Ureter (tissue), 1 donor: ENCODE data around the gene KLHDC3. TPM values are rescaled to one million over a fixed set of nuclear protein-coding genes. Genes with fewer than 3 reads are reported as not detected.

Experiments
- DNase-seq: peaks from one replicate; pipeline ENCODE4 v3.0.0-alpha.2; 2020; ENCODE audit warnings: low spot score
- total RNA-seq: library from RNA; stranded (reverse); gene quantifications from one replicate; pipeline ENCODE4 v1.2.4, GENCODE V29; 2023
- donor health status: DM: yes; HTN: yes; CAD: no.

The KLHDC3 gene, protein sequence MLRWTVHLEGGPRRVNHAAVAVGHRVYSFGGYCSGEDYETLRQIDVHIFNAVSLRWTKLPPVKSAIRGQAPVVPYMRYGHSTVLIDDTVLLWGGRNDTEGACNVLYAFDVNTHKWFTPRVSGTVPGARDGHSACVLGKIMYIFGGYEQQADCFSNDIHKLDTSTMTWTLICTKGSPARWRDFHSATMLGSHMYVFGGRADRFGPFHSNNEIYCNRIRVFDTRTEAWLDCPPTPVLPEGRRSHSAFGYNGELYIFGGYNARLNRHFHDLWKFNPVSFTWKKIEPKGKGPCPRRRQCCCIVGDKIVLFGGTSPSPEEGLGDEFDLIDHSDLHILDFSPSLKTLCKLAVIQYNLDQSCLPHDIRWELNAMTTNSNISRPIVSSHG
- total RNA-seq: 40.3 TPM

DNA sequence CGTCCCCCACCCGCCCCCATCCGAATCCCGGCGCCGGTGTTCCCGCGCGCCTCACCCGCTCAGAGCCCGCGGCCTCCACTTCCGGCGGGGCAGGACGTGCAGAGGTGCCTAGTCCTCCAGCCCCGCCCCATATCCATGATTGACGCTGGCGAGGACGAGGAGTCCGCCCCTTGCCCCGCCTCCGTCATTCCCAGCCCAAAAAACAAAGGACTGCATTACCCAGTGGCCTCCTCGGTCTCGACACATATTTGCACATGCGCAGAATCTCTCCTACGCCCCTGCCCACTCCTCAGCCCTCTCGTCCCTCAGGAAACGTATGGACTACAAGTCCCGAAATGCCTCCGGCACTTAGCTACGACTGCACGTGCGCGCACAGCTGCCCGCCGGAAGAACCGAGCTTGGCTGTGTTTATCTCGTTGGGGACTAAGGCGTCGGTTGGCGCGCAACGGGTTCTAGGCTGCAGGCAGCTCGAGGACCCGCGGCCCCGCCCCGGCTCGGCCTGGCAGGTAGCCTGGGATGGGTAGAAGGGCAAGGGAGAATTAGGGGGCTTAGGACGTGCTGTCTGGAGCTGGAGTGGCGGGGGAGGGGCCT is at the start of gene KLHDC3, which contains the start of gene MEA1:
Gene KLHDC3 (plus strand): TSS at position 407 of the 591 bp plus-strand sequence. CDS start 2,944 bp downstream, outside the sequence.
Gene MEA1 (minus strand): TSS at position 104 of the 591 bp plus-strand sequence. CDS start 133 bp downstream, outside the sequence.
- peak; percentile 99 for DNase-seq

DNA sequence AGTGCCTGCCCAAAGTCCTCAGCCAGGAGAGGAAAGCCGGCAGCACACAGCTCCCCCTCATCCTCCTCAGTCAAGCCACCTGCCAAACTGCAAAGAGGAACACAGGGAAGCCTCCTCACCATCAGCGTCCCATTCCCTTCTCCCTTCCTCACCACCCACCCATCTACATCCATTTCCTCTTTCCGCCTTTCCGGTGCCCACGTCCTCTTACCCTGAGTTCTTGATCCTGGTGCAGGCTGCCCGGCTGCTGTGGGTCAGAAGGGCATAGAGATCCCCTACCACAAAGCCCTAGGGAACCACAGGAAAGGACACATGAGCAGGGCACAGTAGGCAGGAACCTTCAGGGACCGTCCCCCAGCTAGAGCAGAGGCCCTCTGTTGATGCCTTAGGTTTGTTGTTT is 47.5 kb upstream of the KLHDC3 start:
- no peak for DNase-seq

DNA sequence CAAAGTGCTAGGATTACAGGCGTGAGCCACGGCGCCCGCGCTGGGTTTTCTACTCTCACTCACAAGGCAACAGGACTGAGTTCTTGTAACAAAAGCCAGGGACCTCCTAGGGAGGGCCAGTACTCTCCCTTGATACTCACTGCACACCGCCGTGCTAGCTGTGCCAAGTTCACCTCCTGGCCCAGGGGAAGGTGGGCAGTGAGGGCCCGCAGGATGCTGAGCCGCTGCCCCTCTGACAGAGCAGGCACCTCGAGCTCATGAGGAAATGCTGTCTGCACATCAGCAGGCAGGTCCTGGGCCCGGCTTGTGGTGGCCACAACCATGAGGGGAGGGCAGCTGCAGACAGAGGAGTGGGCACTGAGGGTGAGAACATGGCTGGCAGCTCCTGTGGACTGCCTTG is 46.8 kb upstream of the KLHDC3 start:
- no peak for DNase-seq

DNA sequence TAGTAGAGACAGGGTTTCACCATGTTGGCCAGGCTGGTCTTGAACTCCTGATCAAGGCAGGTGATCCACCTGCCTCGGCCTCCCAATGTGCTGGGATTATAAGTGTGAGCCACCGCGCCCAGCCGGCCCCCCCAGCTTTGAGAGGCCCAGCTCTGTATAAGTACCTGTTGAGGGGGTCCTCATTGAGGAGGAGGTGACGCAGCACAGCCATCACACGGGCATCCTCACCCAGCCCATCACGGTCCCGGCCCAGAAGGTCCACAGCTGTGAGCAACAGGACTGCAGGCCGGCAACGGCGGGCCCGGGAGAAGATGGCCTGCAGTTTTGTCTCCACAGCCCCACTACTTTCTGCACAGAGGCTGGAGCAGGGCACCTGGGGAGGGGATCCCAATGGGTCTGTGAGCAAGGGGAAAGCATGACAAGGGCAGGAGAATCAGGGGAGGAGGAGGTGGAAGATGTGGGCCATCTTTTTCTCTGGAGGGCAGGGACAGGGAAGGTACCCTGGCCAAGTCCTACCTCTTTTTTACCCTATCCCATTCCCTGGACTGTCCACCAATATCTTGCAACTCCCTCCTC is 45.8 kb upstream of the KLHDC3 start:
- DNase-seq: no peak

DNA sequence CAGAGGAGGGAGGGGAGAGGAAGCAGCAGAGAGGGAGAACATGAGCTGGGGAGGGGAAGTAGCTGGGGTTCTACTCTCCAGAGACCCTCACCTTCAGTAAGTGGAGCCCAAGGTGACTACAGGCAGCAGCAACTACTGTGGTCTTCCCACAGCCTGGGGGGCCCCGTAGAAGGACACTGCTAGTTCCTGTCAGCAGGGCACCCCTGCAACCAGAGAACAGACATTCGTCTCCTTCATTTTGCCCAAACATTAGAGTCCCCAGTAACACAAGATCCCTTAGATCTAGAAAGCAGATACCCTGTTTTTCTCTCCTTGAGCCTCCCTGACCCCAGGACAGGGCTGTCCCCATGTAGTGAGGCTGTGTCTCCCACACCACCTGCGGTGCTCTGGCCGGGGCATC is 45.3 kb upstream of the KLHDC3 start:
- DNase-seq: no peak

DNA sequence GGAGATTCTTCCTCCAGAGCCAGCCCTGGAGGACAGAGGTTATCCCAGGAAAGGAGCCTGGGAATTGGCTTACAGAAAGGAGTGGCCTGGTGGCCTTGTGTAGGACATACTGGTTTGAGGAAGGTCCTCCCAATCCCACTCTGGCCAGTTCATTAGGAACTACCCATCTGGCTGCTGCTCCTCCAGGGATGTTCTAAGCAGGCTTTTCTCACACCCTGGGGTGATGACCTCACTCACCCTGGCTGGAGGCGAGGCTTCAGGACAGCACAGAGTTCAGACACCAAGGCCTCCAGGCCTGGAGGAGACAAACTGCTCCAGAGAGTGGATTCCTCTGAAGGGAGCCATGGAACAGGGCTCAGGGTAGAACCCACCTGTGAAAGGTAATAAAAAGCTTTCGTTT is 44.6 kb upstream of the KLHDC3 start:
- no peak for DNase-seq

DNA sequence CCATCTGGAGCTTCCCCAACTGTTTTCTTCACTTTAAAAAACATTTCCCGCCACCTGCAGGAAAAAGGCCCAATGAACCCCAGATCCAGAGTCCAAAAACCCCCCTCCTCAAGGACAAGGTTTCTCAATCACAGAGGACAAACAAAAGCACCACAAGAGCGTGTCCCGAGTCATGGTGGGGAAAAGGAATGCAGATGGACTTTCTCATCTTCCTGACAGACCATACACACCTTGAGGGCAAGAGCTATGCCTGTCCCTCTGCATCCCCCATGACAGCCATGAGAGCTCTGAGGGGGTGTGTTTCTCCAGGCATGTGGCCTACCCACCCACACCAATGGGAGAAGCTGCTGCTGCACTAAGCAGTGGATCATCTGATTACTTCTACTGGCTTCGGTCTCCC is 44.1 kb upstream of the KLHDC3 start:
- no peak for DNase-seq

DNA sequence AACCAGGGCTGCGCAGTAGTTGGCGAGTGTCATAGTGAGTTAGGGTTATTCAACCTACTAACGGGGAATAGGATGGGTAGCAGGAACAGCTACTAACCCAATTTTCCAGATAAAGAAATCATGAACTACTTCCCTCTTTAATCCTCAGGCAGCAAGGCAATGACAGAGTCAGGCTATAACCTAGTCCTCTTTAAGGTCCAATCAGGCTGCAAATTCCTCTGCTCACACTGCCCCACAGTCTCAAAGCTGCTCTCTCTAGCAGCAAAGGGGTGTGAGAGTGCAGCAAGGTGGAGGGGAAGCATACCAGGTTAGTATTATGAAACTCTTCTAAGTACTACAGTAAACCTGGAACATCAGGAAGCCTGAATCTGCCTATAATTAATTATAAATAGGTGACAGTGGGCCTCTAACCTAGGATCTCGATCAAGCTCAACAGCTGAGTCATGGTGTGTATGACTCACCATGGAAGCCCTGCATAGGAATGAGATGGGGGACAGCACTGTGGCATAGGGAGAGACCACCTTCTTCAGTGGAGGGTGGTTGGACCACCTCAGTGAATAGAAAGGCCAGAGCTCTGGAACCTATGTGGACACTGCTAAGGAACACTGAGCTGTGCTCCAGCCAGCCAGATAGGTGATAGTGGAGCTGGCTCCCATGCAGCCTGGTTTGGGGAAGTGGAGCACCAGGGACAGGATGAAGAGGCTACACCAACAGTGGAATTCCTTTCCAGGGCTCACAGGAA is 43.0 kb upstream of the KLHDC3 start:
- DNase-seq: no peak

DNA sequence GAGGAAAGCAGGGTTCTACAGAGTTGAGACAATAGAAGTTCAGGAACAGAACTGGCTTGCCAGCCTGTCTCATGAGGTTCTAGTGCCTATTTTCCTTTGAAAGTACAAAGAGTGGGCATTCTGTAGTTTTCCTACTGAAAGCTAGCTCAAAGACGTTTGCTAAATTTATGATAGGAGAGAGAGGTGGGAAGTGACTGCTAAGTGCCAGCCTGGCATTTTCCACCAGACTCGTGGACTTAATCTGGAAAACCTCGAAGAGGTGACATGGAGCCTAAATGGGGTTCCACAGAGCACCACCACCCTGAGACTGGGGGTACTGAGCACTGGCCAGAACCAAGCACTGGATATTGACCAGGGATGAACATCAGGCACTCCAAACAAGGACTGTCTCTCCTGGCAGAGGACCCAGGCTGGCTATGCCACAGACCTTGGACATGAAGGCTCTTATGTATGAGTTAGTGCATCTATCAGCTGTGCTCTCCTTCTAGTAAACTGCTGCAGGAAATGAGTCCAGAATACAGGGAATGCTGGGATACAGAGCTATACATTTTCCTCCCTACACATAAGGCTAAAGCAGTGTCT is 42.2 kb upstream of the KLHDC3 start:
- DNase-seq: no peak

DNA sequence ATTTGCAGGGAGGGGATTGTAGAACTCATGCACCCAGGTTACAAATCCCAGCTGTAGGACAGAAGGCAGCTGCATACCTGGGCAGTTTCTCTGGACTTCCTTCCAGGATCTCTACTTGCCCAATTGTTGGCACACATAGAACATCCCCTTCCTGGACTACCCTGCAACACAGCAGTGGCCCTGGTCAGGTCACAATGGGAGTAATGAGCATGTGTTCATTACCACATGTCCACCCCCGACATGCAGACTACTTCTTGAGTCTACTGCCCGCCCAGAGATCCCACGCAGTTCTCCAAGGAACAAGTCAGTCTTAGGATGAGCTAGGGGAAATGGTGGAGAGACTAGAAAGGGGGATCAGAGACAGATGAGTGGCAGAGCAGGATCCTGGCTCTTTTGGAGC is 40.1 kb upstream of the KLHDC3 start:
- DNase-seq: no peak

DNA sequence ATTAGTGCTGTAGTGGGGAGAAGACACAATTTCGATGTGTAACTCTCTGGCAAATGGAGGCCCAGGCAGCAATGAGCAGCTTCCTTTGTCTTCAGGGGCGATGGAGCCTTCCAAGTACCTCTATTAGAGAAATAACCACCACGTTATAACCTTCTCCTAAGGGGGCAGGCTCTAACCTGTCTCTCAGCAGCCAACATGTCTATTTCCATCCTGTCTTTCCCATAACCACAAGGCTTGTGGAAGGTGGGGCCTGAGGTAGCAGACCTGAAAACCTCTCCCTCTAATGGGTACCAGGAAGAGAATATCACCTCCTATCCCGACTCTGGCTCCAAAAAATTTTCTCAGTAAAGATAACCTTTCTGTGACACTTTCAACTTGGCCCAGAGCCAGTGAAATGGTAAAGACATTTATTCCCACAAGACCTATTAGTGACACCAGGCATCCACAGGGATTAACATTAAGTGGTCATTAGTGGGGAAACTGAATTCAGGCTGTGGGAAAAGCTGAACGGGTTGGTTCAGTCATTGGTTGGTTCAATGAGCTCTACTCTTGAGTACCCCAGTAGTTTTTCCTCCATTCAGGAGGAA is 39.0 kb upstream of the KLHDC3 start:
- no peak for DNase-seq

DNA sequence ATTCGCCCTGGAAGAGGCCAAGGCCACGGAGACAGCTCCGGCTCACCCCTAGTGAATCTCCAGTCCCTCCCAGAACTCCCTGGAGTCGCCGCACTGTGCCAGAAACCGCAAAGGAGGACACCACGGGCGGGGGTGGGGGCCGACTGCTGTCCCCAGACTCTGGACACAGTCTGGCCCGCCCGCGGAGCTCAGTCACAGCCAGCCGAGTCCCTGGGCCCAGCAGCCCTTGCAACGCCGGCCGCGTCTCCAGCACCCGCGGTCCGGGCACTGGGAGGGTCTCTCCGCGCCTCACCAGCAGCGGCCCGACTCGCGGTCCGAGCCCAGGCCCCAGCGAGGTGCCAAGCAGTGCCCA is 35.6 kb upstream of the KLHDC3 start:
- DNase-seq: no peak

DNA sequence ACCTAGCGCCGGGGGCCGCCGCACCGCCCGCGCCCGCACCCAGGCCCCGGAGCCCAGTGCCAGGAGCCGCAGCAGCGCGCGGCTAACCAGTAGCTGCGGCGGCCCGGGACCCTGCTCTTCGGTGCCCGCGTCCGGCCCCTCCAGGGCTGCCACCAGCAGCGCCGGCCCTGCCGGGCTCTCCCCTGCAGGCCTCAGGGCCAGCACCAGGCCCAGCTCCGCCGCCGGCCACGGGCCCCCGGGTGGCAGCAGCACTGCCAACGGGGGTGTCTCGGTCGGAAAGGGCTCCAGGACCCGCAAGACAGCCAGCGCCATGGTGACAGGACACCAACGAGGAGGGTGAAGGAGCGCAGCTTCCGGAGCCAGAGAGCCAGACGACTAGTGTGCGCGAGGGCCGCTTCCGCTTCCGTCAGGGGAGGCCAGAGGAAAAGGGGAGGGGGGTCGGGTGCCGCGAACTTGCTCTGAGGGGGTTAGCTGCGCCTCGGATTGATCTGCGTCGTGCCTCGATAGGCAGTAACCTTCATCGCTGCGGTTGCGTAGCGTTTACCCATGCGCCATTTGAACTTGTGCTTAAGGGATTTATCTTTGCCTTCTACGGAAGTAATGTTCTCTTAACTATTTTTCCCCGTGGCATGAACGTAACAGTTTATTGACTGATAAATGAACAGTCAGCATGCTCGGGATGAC is 35.1 kb upstream of the KLHDC3 start, which contains the start of gene PEX6:
Gene PEX6 (minus strand): TSS at position 343 of the 684 bp plus-strand sequence. CDS start 31 bp downstream, at position 312.
- DNase-seq: peak; percentile 94

DNA sequence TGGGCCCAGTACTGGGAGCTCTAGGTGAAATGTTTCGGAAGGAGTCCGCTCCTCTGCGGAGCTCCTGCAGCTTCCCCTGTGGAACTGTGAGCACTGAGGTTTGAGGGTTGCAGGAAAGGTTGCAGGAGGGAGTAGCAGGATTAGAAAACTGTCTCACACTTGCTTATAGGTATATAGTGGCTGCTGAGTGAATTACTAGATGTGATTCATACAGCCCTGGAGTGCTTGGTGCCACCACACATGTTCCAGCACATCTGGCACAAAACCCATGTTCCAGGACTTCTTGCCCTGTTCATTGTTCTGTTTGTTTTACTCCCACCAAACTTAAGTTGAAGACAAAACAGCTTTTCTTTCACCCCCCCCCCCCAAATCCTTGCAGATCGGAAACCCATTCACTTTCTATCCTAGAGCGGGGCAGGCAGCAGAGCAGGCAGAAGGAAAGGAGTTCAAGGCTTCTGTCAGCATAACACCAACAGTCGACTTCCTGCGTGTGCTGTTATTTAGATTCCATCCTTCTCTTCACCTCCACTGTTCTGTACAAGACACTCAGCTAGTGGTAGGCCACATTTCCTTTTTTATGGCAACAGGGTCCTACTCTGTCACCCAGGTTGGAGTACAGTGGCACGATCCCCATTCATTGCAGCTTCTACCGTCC is 34.4 kb upstream of the KLHDC3 start:
- no peak for DNase-seq

DNA sequence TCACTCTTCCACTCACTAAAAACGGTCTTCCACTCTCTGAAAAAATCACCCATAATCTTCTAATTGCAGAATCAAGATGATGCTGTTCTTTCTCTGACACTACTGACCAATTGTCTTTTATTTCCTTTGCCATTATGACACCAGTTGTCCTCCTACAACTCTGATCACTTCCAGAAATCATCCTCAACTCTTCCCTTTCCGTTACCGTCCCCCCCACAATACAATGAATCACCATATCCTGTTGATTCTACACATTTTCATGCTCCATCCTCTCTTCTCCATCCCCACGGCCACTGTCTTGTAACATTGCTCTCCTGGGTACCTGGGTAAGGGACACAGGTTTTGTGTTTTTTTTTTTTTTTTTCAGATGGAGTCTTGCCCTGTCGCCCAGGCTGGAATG is 32.2 kb upstream of the KLHDC3 start:
- DNase-seq: no peak

DNA sequence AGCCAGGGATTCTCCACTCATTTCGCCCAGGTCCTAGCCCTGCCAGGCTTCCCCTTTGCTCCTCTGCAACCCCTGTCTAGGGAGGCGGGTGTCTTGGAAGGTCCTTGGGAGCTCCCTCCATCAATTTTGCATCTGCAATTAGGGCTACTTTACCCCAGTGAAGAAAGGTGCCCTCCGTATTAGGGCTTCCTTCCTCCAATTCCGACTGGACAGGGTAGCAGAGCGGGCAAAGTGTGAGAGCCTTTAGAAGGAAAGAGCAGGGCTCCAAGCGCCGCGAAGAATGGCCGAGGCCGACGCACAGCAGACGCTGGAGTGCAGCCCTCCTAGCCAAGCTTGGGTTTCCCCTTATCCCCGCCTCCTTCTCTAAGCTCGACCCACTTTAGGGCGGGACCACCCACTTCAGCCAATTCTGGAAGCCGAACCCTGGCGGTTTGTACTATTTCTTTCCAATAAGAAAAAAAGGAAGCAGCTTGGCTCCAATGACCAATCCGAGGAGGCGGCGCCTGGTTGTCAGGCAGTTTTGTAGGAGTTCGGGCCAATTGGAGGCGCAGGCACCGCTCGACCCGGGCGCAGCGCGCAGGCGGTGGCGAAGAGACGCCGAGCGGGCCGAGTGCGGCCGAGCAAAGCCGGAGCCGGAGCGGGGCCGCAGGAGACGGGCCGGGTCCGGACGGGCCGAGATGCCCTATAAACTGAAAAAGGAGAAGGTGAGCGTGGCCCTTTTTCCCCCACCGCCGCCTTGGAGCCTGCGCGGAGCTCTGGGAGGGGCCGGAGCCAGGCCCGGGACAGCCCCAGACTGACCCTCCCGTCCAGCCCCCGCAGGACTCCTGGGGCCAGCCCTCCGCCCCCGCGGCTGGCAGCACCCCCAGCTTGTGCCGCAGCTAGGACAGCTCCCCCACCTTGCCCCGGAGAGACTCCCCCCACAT is 29.8 kb upstream of the KLHDC3 start, which contains the start of gene PPP2R5D:
Gene PPP2R5D (plus strand): TSS at position 570 of the 923 bp plus-strand sequence. CDS start 108 bp downstream, at position 678.
- DNase-seq: peak; percentile 98

DNA sequence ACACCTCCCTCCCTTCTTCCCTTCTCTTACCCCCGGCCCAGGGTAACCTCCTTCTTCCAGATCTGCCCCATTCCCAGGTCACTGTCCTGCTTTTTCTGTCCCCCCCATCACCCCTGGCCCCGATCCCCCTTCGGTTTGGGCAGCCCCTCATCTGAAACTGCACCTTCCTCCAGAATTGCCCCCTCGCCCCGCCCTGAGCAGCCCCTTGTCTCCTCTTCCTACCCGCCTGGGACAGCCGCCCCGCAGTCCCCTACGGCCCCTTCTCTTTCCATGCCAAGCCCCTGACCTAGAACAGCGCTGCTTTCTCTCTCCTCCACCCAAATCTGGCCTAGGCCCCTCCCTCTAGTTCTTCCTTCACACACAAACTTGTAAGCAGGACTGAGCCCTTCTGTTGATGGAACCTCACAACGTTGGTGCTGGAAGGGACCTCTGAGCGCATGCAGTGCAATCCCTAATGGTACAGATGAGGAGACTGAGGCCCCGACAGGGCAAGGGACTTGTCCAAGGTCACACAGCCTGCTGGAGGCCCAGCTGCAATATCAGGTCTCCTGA is 29.0 kb upstream of the KLHDC3 start:
- no peak for DNase-seq

DNA sequence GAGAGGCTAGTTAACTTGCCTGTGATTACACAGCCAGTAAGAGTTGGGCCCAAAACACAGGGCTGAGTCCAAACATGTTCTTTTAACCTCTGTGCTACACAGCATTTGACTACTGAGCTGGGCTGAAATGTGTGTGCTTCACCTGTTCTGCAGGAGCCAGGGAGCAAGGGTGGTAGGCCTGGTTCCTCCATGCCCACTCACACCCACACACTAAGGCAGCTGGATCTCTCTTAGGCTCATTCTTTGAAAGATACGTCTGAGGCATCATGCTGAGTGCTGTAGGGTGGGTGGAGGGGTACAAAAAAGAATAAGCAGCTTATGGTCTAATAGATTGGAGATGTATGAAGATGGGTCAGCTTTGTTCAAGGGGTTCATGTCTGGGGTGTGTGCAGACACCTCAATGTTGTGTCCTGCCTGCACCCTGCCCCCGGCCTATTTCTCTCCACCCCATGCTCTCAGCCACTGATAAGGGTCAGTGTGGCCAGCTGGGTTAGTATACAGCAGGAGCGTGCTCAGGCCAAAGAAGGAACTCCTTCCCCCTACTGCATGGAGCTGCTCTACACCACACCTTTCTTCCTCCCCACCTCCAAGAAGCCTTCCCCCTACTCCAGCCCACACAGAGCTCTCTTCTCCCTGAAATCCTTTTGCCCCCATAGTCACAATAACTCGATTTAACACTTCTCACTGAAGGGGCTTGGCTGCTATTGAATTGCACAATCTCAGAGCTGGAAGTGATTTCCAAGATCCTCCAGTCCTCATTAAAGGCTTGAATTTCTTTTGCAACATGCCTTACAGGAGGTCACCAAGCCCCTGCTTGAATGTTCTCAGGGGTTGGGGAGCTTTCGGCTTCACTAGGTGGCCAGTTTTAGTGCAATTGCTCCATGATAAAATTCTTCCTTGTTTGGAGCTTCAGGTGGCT is 26.3 kb upstream of the KLHDC3 start:
- DNase-seq: no peak
